Measurements from ENCODE around the gene SLAMF7.

Gene SLAMF7

GRCh38 chr1:160744852-160745520 is 5.9 kb downstream of the SLAMF7 start:
- H3K27ac ChIP-seq = no peak overlapping the region
- TF ChIP-seq, protein P1, sequence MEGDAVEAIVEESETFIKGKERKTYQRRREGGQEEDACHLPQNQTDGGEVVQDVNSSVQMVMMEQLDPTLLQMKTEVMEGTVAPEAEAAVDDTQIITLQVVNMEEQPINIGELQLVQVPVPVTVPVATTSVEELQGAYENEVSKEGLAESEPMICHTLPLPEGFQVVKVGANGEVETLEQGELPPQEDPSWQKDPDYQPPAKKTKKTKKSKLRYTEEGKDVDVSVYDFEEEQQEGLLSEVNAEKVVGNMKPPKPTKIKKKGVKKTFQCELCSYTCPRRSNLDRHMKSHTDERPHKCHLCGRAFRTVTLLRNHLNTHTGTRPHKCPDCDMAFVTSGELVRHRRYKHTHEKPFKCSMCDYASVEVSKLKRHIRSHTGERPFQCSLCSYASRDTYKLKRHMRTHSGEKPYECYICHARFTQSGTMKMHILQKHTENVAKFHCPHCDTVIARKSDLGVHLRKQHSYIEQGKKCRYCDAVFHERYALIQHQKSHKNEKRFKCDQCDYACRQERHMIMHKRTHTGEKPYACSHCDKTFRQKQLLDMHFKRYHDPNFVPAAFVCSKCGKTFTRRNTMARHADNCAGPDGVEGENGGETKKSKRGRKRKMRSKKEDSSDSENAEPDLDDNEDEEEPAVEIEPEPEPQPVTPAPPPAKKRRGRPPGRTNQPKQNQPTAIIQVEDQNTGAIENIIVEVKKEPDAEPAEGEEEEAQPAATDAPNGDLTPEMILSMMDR (conservative IDR thresholded peaks at IDR 0.05) = no peak

GRCh38 chr1:160745551-160745950 is 6.5 kb downstream of the SLAMF7 start:
- TF ChIP-seq, protein P1 (conservative IDR thresholded peaks at IDR 0.05) = no peak
- no peak overlapping the region for H3K27ac ChIP-seq

- TF ChIP-seq, protein P1 (conservative IDR thresholded peaks at IDR 0.05) = no peak
- no peak overlapping the region for H3K27ac ChIP-seq
Observed at GRCh38 chr1:160746836-160747500, 7.9 kb downstream of the SLAMF7 start.

DNA sequence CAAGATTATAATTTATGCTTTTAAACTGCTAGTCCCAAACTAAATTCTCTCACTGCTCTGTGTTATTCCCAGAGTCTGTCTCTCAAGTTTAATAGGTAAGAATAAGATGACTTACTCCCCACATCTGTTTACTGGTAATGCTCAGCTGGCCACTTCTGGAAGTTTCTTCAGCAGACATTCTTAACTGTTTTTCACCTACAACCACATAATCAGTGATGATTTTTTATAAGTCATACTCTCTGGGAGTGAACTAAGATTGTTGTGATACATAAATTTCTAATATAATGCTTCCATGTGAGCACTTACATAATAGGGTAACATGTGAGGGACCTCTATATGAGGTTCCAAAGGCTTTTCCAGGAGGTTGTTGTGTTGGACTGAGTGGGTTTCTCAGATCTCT is 8.7 kb downstream of the SLAMF7 start:
- TF ChIP-seq, protein P1 (conservative IDR thresholded peaks at IDR 0.05) = no peak

DNA sequence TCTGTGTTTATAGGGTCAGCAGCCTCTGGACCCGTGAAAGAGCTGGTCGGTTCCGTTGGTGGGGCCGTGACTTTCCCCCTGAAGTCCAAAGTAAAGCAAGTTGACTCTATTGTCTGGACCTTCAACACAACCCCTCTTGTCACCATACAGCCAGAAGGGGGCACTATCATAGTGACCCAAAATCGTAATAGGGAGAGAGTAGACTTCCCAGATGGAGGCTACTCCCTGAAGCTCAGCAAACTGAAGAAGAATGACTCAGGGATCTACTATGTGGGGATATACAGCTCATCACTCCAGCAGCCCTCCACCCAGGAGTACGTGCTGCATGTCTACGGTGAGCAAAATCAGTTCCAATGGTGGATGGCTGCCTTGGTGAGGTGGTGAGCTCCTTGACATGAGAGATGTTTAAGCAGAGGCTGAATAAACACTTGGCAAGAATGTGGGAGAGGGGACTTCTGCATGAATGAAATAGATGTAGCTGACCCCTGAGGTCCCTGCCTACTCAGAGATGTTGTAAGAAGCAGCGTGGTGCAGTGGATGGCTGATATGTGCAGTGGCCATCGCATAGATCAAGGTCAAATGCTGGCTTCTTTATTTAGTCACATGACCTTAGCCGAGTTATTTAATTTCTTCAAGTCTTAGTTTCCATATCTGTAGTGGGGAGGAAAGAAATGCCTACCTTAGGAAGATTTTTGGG is 9.3 kb downstream of the SLAMF7 start:
- TF ChIP-seq, protein P1 (conservative IDR thresholded peaks at IDR 0.05) = no peak
- no peak overlapping the region for H3K27ac ChIP-seq

More for the DNA sequence above, 8.7 kb downstream of the SLAMF7 start:
- H3K27ac ChIP-seq = no peak overlapping the region

DNA sequence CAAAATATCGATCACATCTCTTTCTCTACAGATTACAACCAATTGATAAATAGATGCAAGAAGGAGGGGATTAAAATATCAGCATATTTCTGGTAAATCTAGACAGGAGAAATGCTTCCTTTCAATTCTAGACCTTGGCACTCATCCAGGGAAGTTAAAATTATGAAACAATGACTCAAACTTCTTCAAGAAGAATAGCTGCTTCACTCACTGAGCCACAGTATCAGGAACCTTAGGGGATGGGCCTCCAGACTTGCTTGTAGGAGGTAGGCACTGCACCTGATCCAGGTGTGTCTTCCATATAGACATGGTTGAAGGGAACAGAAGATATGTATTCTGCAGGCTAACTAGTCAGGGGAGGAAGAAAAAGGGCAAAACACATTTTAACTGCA is 9.8 kb downstream of the SLAMF7 start:
- TF ChIP-seq, protein P1 (conservative IDR thresholded peaks at IDR 0.05) = no peak
- H3K27ac ChIP-seq = no peak overlapping the region

GRCh38 chr1:160750608-160751007 is 11.6 kb downstream of the SLAMF7 start:
- H3K27ac ChIP-seq = no peak overlapping the region
- TF ChIP-seq, protein P1 (conservative IDR thresholded peaks at IDR 0.05) = no peak

All from VCaP (cell line).